ENCODE measurements around the gene FUZ. TPM values are rescaled to one million over a fixed set of nuclear protein-coding genes. Genes with fewer than 3 reads are reported as not detected.
A peak's percentile ranks its signal among the peaks of the same experiment; 100 is the strongest.

The FUZ gene
- total and polyA plus RNA-seq, 2 experiments from 2014 or later = 11.7 to 21.1 TPM

- Histone ChIP-seq H3K36me3 (ENCODE audit: low read depth) (no peaks in the 10 kb centered on the region; the same call in 1 of the 2 replicates), H3K4me2 (ENCODE audit: unreplicated experiment) (peak overlapping the region; percentile 80), H3K9ac (peak overlapping the region; percentile 95), H3K9me3 (ENCODE audit: low read depth) (no peaks in the 10 kb centered on the region), H3K4me1 (ENCODE audit: insufficient read depth) (peaks cover 13% of the 10 kb centered on the region), H3K27me3 (replicated peaks; ENCODE audit: insufficient read depth) (no peaks in the 10 kb centered on the region), H3F3A (ENCODE audit: insufficient read depth) (no peaks in the 10 kb centered on the region), H3K4me3 (peak overlapping the region; percentile 89), H2AFZ (peak overlapping the region; percentile 75), H3K9me2 (ENCODE audit: insufficient read depth) (no peaks in the 10 kb centered on the region), H4K20me1 (ENCODE audit: insufficient read depth) (no peaks in the 10 kb centered on the region), H3K27ac (peak overlapping the region; percentile 96), H3K79me2 (ENCODE audit: insufficient read depth) (peaks cover 51% of the 10 kb centered on the region)
- TF ChIP-seq EZH2 (IDR thresholded peaks at IDR 0.05; ENCODE audit: insufficient read depth, poor library complexity, severe bottlenecking) = no peak
- no peak for TF ChIP-seq EZH2phosphoT487 (IDR thresholded peaks at IDR 0.05; ENCODE audit: insufficient read depth, low read depth)
- peak; percentile 47 for DNase-seq
- 5 to 9% methylated on average over 9 to 16 of the region's 16 CpGs for WGBS, 2 experiments (ENCODE audit: low coverage in 1 of 2, low lambda C conversion rate in 2 of 2, missing lambda C conversion rate in 2 of 2)
- in situ Hi-C loops (cut with MboI) = no loop called here
Observed at GRCh38 chr19:49818649-49819370, 5.7 kb upstream of the FUZ start.

DNA sequence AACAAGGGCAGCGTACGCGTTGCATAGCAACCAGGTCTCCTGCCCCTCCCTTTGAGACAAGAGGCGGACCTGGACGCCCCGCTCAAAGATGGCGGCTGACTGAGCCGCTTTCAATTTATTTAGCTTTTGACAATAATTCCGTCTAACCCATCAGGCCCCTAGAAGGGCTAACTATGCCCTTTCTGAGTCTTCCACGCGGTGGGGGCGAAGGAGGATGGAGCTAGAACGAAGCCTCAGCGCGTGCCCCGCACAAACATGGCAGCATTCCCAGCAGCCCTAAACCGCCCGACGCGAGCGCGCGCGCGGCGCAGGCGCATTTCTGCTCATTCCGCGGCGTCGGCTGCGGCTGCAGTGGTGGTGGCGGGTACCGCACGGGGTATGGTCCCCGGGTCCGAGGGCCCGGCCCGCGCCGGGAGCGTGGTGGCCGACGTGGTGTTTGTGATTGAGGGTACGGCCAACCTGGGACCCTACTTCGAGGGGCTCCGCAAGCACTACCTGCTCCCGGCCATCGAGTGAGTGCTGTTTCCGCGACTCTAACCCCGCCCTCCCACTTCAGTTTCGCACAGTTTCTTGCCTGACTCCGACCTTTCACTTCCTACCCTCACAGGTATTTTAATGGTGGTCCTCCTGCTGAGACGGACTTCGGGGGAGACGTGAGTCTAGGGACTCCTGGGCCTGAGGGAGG lies 5.0 kb upstream of the FUZ start, which contains the start of gene MED25:
TSS of gene MED25 (plus strand) at position 326 of the 685 bp plus-strand sequence. CDS start at position 379, 53 bp downstream.
- H3K4me1 ChIP-seq (ENCODE audit: insufficient read depth) = peaks cover 14% of the 10 kb centered on the region
- peaks cover 44% of the 10 kb centered on the region for H3K79me2 ChIP-seq (ENCODE audit: insufficient read depth)
- no peak for TF ChIP-seq EZH2phosphoT487 (IDR thresholded peaks at IDR 0.05; ENCODE audit: insufficient read depth, low read depth)
- TF ChIP-seq EZH2 (IDR thresholded peaks at IDR 0.05; ENCODE audit: insufficient read depth, poor library complexity, severe bottlenecking) = no peak
- peak within 1 kb of the TSS; percentile 96 for H3K27ac ChIP-seq
- H3K27me3 ChIP-seq (replicated peaks; ENCODE audit: insufficient read depth) = no peaks in the 10 kb centered on the region
- H3K4me3 ChIP-seq = peak within 1 kb of the TSS; percentile 89
- H3K36me3 ChIP-seq (ENCODE audit: low read depth) = no peaks in the 10 kb centered on the region
- no peaks in the 10 kb centered on the region for H4K20me1 ChIP-seq (ENCODE audit: insufficient read depth)
- no peaks in the 10 kb centered on the region for H3K9me3 ChIP-seq (ENCODE audit: low read depth)
- peak within 1 kb of the TSS; percentile 80 for H3K4me2 ChIP-seq (ENCODE audit: unreplicated experiment)
- H3F3A ChIP-seq (ENCODE audit: insufficient read depth) = no peaks in the 10 kb centered on the region
- H2AFZ ChIP-seq = peak within 1 kb of the TSS; percentile 75
- H3K9ac ChIP-seq = peak within 1 kb of the TSS; percentile 95
- DNase-seq = peak; percentile 94
- WGBS, 2 experiments (ENCODE audit: low coverage in 1 of 2, low lambda C conversion rate in 2 of 2, missing lambda C conversion rate in 2 of 2) = 1% methylated on average over 57 of the region's 57 CpGs
- in situ Hi-C loops (cut with MboI) = no loop called here
- H3K9me2 ChIP-seq (ENCODE audit: insufficient read depth) = no peaks in the 10 kb centered on the region

GRCh38 chr19:49816590-49816989 lies 3.5 kb upstream of the FUZ start:
- Histone ChIP-seq H3K4me1 (ENCODE audit: insufficient read depth) (peaks cover 19% of the 10 kb centered on the region), H3K36me3 (ENCODE audit: low read depth) (no peaks in the 10 kb centered on the region), H3K4me2 (ENCODE audit: unreplicated experiment) (peak overlapping the region; percentile 80), H3K79me2 (ENCODE audit: insufficient read depth) (peaks cover 34% of the 10 kb centered on the region), H3K9me3 (ENCODE audit: low read depth) (no peaks in the 10 kb centered on the region), H3F3A (ENCODE audit: insufficient read depth) (no peaks in the 10 kb centered on the region), H3K9ac (peak overlapping the region; percentile 95), H3K27me3 (replicated peaks; ENCODE audit: insufficient read depth) (no peaks in the 10 kb centered on the region), H4K20me1 (ENCODE audit: insufficient read depth) (no peaks in the 10 kb centered on the region), H2AFZ (peak overlapping the region; percentile 75), H3K9me2 (ENCODE audit: insufficient read depth) (no peaks in the 10 kb centered on the region), H3K4me3 (peak overlapping the region; percentile 89), H3K27ac (peak overlapping the region; percentile 96)
- in situ Hi-C loops (cut with MboI) = no loop called here
- 67 to 72% methylated on average over 14 of the region's 14 CpGs for WGBS, 2 experiments (ENCODE audit: low coverage in 1 of 2, low lambda C conversion rate in 2 of 2, missing lambda C conversion rate in 2 of 2)
- no peak for TF ChIP-seq EZH2 (IDR thresholded peaks at IDR 0.05; ENCODE audit: insufficient read depth, poor library complexity, severe bottlenecking)
- TF ChIP-seq EZH2phosphoT487 (IDR thresholded peaks at IDR 0.05; ENCODE audit: insufficient read depth, low read depth) = no peak
- DNase-seq = no peak

GRCh38 chr19:49814010-49814409 lies 918 bp upstream of the FUZ start:
- Histone ChIP-seq H3K79me2 (ENCODE audit: insufficient read depth) (peaks cover 9% of the 10 kb centered on the region), H3K4me3 (peak overlapping the region; percentile 76), H3K4me2 (ENCODE audit: unreplicated experiment) (peak overlapping the region; percentile 76), H3K36me3 (ENCODE audit: low read depth) (no peaks in the 10 kb centered on the region), H3F3A (ENCODE audit: insufficient read depth) (peaks cover 5% of the 10 kb centered on the region; the same call in 1 of the 2 replicates), H3K27ac (peak overlapping the region; percentile 83), H3K27me3 (replicated peaks; ENCODE audit: insufficient read depth) (no peaks in the 10 kb centered on the region), H3K4me1 (ENCODE audit: insufficient read depth) (peaks cover 14% of the 10 kb centered on the region), H3K9ac (peak overlapping the region; percentile 84), H4K20me1 (ENCODE audit: insufficient read depth) (no peaks in the 10 kb centered on the region), H2AFZ (peak overlapping the region; percentile 65), H3K9me3 (ENCODE audit: low read depth) (no peaks in the 10 kb centered on the region), H3K9me2 (ENCODE audit: insufficient read depth) (no peaks in the 10 kb centered on the region)
- DNase-seq = peak; percentile 55
- 8 to 44% methylated on average over 1 of the region's 1 CpG for WGBS, 2 experiments (ENCODE audit: low coverage in 1 of 2, low lambda C conversion rate in 2 of 2, missing lambda C conversion rate in 2 of 2)
- no peak for TF ChIP-seq EZH2 (IDR thresholded peaks at IDR 0.05; ENCODE audit: insufficient read depth, poor library complexity, severe bottlenecking)
- no peak for TF ChIP-seq EZH2phosphoT487 (IDR thresholded peaks at IDR 0.05; ENCODE audit: insufficient read depth, low read depth)
- in situ Hi-C loops (cut with MboI) = no loop called here

All from GM23248 (cell line).